EH (cell line): ENCODE data around the gene PRR22.

Experiments used
- DNase-seq: peaks from one replicate; pipeline ENCODE4 v3.0.0-alpha.2; 2015; ENCODE audit warnings: low read depth

PRR22 gene

DNA sequence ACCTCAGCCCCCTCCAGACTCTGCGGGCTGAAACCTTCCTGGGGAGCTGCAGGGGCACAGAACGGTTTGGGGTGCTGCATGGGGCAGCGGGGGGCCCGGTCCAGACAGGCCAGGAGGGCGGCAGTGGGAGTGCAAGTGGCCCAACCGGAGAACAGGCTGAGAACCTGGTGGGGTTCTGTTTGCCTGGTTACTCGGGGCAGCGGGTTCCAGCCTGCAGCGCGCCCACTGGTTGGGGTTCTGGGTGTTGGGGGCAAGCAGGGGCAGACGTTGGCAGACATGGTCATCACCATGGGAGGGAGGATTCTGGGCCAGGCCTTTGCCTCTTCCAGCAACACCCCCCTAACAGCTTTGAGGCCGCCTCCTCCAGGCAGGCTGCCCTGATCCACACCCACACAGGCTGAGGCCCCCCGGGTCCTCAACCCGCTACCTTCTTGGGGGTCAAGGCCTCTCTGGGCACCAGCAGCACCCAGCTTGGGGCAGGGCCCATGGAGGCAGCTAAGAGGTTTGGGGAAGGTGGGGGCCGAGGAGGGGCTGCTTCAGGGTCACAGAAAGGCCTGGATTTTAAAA, at the start of gene PRR22:
PRR22 (minus strand) TSS at position 166 of the 567 bp plus-strand sequence; CDS start at position 80, 86 bp downstream.
- DNase-seq, result no peak

GRCh38 chr19:5832527-5833216, 48.1 kb upstream of the PRR22 start:
- no peak for DNase-seq

GRCh38 chr19:5832061-5832460, 47.5 kb upstream of the PRR22 start:
- no peak for DNase-seq

GRCh38 chr19:5831159-5831558, 46.6 kb upstream of the PRR22 start:
- DNase-seq, result no peak

DNA sequence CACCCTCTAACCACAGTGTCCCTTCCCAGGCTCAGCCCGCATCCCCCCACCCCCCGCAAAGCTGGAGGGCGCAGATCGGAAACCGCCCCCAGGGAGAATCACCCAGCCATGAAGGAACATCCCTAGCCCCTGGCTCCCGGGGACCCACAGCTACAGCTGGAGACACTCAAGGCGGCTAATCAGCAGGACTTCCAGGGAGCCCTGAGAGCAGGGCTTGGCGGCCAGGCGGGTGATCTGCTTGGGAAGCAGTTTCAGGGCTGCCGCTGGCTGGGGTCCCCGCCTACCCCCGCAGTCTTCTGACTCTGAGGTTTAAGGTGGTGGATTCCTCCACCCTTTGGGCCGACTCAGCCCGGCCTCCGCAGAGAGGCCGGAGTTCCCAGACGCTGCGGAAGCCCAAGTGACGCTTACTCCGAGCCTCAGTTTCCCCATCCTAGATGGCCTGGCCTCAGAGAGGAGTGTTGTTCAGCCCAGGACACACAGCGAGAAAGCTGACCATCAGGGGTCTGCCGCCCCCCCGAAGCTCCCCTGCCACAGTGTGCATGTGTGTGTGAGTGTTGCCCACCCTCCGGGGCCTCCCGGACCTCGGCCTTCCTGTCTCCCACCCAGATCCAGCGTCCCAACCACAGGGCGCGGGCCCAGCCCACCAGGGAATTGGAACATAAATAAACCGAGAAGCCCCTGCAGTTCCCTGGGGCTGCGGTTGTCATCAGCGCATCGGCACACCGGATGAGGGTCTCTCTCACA, 45.2 kb upstream of the PRR22 start:
- DNase-seq, result no peak

DNA sequence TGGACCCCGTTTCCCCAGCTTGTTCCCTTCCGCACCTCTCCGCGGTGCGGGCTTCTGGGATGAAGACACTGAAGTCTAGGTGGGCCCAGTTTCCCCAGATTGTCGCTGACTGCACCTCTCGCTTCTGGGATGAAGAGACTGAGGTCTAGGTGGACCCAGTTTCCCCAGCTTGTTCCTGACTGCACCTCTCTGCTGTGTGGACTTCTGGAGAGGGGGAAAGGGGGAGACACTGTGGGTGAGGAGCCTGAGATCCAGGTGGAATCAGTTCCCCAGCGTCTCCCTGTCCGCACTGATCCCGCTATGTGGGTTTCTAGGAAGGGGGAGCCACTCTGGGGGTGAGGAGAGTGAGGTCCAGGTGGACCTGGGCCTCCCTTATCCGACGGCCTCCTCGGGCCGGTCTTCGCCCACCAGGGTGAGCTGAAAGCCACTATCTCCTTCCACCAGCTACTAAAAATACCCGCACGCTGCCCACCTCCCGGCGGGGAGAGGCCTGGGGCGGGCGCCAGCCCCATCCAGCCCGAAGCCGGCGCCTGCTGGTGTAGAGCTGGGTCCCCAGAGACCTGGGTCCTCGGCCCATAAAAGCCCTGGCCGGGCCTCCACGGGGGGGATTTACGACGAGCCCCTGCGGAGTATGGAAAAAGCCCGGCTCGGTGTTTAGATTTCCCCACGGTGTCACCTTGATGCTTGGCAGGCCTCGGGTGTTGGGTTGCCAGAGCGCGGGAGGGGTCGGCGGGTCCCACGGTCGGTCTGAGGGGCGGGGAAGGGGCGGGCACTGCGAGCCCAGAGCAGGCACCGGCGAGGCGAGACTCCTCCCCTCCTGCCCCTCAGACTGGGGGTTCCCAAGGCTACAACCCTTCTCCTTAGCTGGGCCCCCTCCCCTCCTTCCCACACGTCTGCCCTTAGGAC, 44.4 kb upstream of the PRR22 start:
- DNase-seq, result peak; percentile 15

- DNase-seq, result peak; percentile 90
These were observed 43.5 kb upstream of the PRR22 start for GRCh38 chr19:5827891-5828660.

- DNase-seq, result no peak
These were observed 42.9 kb upstream of the PRR22 start for GRCh38 chr19:5827342-5827890.

GRCh38 chr19:5826531-5827341, 42.2 kb upstream of the PRR22 start:
- peak; percentile 53 for DNase-seq

DNA sequence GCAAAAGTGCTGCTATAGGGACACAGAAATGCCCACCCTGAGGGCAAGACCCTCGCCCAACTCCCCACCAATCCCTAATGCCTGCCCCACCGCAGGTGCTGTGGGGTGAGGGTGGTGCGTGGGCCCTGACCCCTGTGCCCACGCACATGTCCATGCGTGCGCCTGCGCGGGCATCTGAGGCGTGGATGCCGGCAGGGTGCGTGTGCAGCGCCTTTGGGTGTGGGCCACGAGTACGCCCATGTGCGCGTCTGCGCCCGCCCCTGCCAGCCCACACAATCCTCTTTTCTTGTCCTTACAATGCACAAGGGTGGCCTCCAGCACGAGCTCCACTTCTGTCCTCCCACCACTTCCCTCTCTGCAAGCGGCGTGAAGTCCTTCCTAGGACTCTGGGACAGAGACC, 40.6 kb upstream of the PRR22 start:
- DNase-seq, result no peak

DNA sequence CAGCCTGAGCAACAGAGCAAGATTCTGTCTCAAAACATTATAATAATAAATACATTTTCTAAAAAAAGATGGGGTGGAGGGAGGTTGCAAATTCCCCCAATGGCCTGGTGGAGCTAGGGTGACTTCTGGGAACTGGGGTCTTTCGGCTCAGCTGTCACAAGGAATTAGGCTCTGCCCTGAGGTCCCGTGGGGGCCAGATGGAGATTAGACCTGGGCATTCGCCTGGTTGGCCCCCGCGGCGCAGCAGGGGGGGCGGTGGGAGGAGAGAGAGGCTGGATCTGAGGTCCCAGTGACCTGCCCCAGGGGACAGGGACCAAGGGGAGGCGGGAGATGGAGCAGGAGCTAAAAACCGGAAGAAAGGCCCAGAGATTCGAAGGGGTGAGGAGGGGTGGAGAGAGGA, 40.2 kb upstream of the PRR22 start:
- no peak for DNase-seq

DNA sequence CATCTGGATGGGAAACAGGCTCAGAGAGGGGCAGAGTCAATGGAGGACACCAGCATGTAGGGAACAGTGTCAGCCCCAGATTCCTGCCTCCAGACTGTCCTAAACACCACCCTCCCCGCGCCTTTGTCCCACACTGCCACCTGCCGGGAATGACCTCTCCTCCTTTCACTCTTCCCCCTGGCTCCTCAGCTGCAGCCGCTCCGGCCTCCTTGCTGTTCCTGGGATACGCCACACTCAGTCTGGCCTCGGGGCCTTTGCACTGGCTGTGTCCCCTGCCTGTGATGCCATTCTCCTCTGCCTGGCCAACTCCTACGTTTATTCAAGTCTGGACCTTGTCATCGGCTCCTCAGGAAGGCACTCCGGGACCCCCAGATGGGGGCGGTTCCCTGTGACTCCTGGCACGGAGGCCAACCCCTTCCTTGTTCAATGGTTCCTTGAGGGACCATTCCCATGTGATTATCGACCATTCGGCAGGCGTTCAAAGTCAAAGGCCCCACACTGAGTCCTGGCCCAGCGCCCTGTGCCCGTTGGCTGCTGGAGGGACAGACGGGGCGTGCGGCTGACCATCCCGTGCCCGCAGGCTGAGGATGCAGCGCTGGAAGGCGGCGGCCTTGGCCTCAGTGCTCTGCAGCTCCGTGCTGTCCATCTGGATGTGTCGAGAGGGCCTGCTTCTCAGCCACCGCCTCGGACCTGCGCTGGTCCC, 39.2 kb upstream of the PRR22 start:
- peak; percentile 10 for DNase-seq

DNA sequence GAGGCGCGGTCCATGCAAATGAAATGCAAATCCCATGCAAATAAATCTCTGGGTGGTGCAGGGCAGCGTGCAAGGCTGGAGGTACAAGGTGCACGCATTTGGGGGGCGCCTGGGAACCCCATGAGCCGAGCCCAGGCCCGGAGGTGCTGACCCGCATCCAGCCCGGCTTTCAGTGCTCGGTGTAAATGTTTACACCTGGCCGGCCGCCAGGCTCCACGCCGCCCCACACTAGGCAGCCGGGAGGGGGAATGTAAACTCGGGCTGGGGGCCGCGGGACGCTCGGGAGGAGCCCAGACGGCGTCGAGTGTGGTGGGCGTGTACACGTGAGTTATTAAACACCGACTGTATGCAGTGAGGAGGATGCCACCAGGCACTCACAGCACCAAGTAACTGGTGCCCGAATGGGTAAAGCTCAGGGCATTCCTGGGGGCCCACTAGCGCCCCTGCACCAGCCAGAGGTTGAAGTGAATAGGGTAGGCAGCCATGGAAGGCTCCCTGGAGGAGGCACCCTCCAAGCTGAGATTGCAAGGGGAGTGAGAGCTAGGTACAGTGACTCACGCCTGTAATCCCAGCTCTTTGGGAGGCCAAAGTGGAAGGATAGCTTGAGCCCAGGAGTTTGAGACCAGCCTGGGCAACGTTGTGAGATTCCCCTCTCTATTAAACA, 37.8 kb upstream of the PRR22 start:
- DNase-seq, result no peak

DNA sequence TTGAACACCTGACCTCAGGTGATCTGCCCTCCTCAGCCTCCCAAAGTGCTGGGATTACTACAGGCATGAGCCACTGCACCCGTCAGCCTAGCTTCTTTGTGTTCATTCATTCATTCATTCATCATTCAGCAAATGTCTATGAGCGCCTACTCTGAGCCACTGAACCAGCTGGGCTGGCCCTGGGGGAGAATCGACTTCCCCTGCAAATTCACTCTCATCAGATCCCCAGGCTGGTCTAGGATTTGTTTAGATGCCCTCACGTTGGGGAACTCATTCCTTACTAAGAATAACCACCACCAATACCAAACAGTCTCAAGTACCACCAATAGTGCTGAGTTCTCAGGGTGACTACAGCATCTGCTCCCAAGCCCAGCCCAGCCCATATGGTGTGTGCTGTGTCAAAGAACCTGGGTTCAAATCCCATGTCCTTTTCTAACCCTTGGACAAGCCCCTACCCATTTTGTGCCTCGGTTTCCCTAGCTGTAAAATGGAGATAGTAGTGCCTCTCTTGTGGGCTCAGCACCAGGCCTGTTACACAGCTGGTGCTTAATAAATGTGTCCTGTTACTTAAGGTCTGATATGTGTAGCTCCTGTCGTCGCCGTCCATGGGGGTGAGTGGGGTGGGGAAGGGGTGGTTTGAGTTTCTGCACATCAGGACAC, 37.1 kb upstream of the PRR22 start:
- DNase-seq, result no peak

DNA sequence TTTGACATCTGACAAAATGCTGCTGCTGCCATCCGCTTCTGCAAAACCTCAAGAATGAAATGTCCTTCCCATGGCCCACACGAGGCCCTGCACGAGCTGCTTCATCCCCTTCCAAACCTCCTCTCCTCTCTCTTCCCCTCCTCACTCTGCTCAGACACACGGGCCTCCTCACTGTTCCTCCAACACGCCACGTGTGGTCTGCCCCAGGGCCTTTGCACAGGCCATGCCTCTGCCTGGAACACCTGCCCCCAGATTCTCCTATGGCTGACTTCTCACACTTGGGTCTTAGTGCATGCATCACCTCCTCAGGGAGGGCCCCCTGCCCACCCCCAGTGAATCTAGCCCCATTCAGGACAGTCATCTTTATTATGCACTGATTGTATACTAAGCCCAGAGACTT, 36.2 kb upstream of the PRR22 start:
- no peak for DNase-seq

DNA sequence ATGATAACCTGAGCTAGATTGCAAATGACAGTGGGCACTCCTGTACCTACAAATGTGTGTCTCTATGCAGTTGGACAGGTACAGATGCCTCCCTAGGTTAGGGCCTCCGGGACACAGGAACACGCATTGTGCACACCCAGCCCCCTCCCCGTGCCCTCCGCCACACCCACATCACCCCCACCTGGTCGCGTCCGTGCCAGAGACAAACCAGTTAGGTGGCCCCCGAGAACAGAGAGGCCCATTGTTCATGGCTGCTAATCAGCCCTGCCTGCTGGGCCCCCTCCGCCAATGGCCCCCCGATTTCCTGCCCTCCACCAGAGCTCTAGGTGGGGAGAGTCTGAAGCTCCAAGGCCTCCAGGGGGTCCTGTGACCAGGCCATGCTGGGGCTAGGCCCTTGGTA, 34.0 kb upstream of the PRR22 start:
- DNase-seq, result no peak

- DNase-seq, result no peak
These were observed 32.7 kb upstream of the PRR22 start for GRCh38 chr19:5817218-5817617.

- DNase-seq, result no peak
These were observed 30.3 kb upstream of the PRR22 start for GRCh38 chr19:5814852-5815246.
